Gastrocnemius medialis (tissue), 4 donors: Measurements from ENCODE around the gene GPR141.

ENCODE experiments used
- CTCF ChIP-seq, 5 experiments: fragments of 450-650 bp in 3 of 5; fragments of 200-600 bp in 2 of 5; sonication (generic) in 2 of 5; IDR thresholded peaks in 4 of 5; conservative IDR thresholded peaks in 1 of 5; 1 replicate in 4 of 5; 2 replicates in 1 of 5; pipeline ENCODE4 v1.5.1; 2016 to 2019; ENCODE audit warnings: antibody characterized with exemption in 5 of 5, mild to moderate bottlenecking in 3 of 5, moderate library complexity in 3 of 5
- POLR2A ChIP-seq, 2 donors: fragments of 450-650 bp; IDR thresholded peaks; one replicate each; pipeline ENCODE4 v1.6.1; 2017; ENCODE audit warnings: antibody characterized with exemption in 2 of 2, mild to moderate bottlenecking in 2 of 2, moderate library complexity in 2 of 2

GRCh38 chr7:37768611-37769010 lies 85.0 kb downstream of the GPR141 start:
- no peak for TF ChIP-seq CTCF (IDR thresholded peaks at IDR 0.05 in 4 of 5, conservative IDR thresholded peaks at IDR 0.05 in 1 of 5)
- no peak for TF ChIP-seq POLR2A (IDR thresholded peaks at IDR 0.05)
